GM13976 (cell line): ENCODE results near the gene KLHL28.

Source experiments
- DNase-seq: peaks from one replicate; pipeline ENCODE4 v3.0.0; 2012; ENCODE audit warnings: low spot score
- CTCF ChIP-seq: IDR thresholded peaks from 2 replicates; pipeline ENCODE4 v1.5.1; 2012; ENCODE audit warnings: borderline replicate concordance, mild to moderate bottlenecking; ENCODE audit not compliant: insufficient read depth; ENCODE audit errors: extremely low read depth, missing control alignments, control extremely low read depth
- in situ Hi-C: fragments of 300-500 bp; cut with MboI; formaldehyde crosslinking; loops from one replicate; pipeline ENCODE4 v1.12.0; 2022; ENCODE audit warnings: low sequenced_read_pairs, mixed read lengths, inconsistent platforms; ENCODE audit not compliant: unreplicated experiment

KLHL28 gene

GRCh38 chr14:44910821-44911220 lies 50.9 kb downstream of the KLHL28 start:
- DNase-seq, result no peak
- TF ChIP-seq CTCF, result no peak
- in situ Hi-C loops, result loop anchor here (10.0 kb wide), 1 partner anchor 354 kb away; no protein-coding TSS in a partner anchor

GRCh38 chr14:44901696-44902095 lies 60.1 kb downstream of the KLHL28 start:
- DNase-seq, result no peak
- in situ Hi-C loops, result no loop called here
- TF ChIP-seq CTCF, result no peak

- in situ Hi-C loops, result no loop called here
- DNase-seq, result no peak
- TF ChIP-seq CTCF, result no peak
Measured at GRCh38 chr14:44898551-44898950, 63.2 kb downstream of the KLHL28 start.

GRCh38 chr14:44897845-44898151 lies 63.9 kb downstream of the KLHL28 start:
- TF ChIP-seq CTCF, result no peak
- DNase-seq, result no peak
- in situ Hi-C loops, result no loop called here

- DNase-seq, result peak; percentile 96
- in situ Hi-C loops, result no loop called here
- no peak for TF ChIP-seq CTCF
Measured at GRCh38 chr14:44897041-44897844, 64.5 kb downstream of the KLHL28 start.

GRCh38 chr14:44896275-44897040 lies 65.3 kb downstream of the KLHL28 start:
- DNase-seq, result no peak
- TF ChIP-seq CTCF, result no peak
- in situ Hi-C loops, result no loop called here

GRCh38 chr14:44895716-44896115 lies 66.0 kb downstream of the KLHL28 start:
- in situ Hi-C loops, result no loop called here
- no peak for TF ChIP-seq CTCF
- DNase-seq, result no peak
